ENCODE results near the gene SCYGR5. TPM values are rescaled to one million over a fixed set of nuclear protein-coding genes. Genes with fewer than 3 reads are reported as not detected.
A peak's percentile ranks its signal among the peaks of the same experiment; 100 is the strongest.
"Not testable (repeated sequence)": the region's sequence is repeated elsewhere in the genome, so short reads cannot be mapped to it uniquely, and the experiment has no call there.

Gene SCYGR5, protein sequence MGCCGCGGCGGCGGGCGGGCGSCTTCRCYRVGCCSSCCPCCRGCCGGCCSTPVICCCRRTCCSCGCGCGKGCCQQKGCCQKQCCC
- not detected in 2 replicates for total RNA-seq
- long read RNA-seq: 0 reads

DNA sequence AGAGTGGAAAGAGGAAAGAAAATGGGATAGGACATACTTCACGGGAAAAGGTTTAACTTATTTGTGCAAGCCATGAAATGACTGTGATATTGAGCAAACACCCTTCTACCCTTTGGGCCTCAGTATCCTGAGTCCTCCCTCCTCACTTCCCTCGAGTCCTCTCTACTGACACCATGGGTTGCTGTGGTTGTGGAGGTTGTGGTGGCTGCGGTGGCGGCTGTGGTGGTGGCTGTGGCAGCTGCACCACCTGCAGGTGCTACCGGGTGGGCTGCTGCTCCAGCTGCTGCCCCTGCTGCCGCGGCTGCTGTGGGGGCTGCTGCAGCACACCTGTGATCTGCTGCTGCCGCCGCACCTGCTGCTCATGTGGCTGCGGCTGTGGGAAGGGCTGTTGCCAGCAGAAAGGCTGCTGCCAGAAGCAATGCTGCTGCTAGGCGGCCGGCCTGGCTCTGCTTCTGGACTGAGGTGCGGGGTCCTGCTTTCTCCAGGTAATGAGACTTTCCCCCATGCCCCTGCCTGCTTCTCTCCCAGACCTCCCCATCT is at the start of gene SCYGR5:
SCYGR5 (plus strand) TSS at position 174 of the 540 bp plus-strand sequence; CDS start at position 174, 0 bp downstream.
- not testable (repeated sequence) for H3K36me3 Mint-ChIP-seq (ENCODE audit: insufficient read depth); H3K27ac Mint-ChIP-seq; H3K27me3 Mint-ChIP-seq; H3K4me3 Mint-ChIP-seq (ENCODE audit: low read depth); H3K9me3 Mint-ChIP-seq (ENCODE audit: low read depth); H3K4me1 Mint-ChIP-seq (ENCODE audit: low read depth); DNase-seq (ENCODE audit: low spot score, unreplicated experiment)

DNA sequence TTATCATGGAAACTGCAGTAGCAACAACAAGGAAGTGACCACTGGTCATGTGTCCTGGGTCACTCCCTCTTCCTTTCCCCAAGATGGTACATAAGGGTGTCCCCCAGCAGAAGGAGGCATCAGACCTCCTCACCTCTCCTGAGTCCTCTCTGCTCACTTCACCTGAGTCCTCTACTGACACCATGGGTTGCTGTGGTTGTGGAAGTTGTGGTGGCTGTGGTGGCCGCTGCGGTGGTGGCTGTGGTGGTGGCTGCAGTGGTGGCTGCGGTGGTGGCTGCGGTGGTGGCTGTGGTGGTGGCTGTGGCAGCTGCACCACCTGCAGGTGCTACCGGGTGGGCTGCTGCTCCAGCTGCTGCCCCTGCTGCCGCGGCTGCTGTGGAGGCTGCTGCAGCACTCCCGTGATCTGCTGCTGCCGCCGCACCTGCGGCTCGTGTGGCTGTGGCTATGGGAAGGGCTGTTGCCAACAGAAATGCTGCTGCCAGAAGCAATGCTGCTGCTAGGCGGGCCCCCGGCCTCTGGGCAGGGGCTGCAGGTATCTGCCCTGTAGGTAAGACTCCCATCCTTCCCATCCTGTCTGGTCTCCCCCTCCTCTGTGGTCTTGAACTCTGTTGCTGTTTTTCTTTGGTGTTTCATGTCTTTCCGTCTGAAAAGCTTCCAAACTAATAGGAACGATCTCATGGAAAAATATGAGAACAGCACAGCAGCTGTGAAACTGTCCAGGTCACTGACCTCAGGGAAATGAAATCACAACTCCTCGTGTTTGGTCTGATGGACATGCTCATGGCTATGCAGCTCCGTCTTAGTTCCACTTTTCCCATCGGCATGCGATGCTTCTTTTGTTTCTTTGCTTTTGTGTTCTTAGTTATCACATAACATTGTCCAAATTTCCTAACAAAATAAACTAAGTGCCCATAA is 49.0 kb upstream of the SCYGR5 start, which contains the start of gene SCYGR4:
SCYGR4 (plus strand) TSS at position 183 of the 915 bp plus-strand sequence; CDS start at position 183, 0 bp downstream.
- H3K9me3 Mint-ChIP-seq (ENCODE audit: low read depth): no peaks in the 10 kb centered on the region
- no peak within 1 kb of the TSS for H3K4me3 Mint-ChIP-seq (ENCODE audit: low read depth)
- H3K27me3 Mint-ChIP-seq: peaks cover 18% of the 10 kb centered on the region
- H3K27ac Mint-ChIP-seq: peak within 1 kb of the TSS; percentile 0
- no peak for DNase-seq (ENCODE audit: low spot score, unreplicated experiment)
- H3K36me3 Mint-ChIP-seq (ENCODE audit: insufficient read depth): no peaks in the 10 kb centered on the region
- TF ChIP-seq, protein P1, sequence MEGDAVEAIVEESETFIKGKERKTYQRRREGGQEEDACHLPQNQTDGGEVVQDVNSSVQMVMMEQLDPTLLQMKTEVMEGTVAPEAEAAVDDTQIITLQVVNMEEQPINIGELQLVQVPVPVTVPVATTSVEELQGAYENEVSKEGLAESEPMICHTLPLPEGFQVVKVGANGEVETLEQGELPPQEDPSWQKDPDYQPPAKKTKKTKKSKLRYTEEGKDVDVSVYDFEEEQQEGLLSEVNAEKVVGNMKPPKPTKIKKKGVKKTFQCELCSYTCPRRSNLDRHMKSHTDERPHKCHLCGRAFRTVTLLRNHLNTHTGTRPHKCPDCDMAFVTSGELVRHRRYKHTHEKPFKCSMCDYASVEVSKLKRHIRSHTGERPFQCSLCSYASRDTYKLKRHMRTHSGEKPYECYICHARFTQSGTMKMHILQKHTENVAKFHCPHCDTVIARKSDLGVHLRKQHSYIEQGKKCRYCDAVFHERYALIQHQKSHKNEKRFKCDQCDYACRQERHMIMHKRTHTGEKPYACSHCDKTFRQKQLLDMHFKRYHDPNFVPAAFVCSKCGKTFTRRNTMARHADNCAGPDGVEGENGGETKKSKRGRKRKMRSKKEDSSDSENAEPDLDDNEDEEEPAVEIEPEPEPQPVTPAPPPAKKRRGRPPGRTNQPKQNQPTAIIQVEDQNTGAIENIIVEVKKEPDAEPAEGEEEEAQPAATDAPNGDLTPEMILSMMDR (IDR thresholded peaks at IDR 0.05; ENCODE audit: unreplicated experiment): no peak
- no peaks in the 10 kb centered on the region for H3K4me1 Mint-ChIP-seq (ENCODE audit: low read depth)

DNA sequence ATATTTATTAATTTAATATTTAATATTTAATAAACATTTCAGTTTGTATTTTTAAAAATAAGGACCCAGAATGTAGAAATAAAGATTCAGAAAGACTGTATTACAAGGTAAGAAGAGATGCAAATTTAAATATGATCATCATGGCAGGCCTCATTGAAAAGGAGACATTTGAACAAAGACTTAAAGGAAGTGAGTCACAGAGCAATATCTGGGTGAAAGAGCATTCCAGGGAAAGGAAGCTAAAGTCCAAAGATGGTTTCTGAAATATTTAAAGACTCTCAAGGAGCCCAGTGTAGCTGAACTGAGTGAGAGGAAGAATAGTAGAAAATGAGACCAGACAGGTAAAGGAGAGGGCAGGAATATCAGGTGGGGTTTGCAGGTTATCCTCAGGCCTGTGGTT is 43.4 kb upstream of the SCYGR5 start:
- Mint-ChIP-seq H3K4me3 (ENCODE audit: low read depth) (no peak overlapping the region), H3K36me3 (ENCODE audit: insufficient read depth) (no peaks in the 10 kb centered on the region), H3K27me3 (no peaks in the 10 kb centered on the region), H3K9me3 (ENCODE audit: low read depth) (no peaks in the 10 kb centered on the region), H3K4me1 (ENCODE audit: low read depth) (no peaks in the 10 kb centered on the region), H3K27ac (no peak overlapping the region)
- TF ChIP-seq, protein P1 (IDR thresholded peaks at IDR 0.05; ENCODE audit: unreplicated experiment): no peak
- DNase-seq (ENCODE audit: low spot score, unreplicated experiment): no peak

DNA sequence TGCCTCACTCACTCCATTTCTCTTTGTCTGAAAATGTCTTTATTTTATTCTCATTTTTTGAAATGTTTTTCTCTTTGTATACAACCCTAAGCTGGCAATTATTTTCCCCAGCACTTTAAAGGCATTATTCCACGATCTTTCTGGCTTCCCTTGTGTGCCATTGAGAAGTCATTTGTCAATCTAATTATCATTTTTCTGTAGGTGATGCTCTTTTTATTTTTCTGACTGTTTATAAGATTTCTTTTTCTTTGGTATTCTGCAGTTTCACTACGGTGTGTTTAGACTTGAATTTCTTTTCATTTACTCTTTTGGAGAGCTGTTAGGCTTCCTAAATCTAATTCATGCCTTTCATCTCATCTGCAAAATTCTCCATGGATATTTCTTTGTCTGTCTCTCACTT is 41.2 kb upstream of the SCYGR5 start:
- Mint-ChIP-seq H3K36me3 (ENCODE audit: insufficient read depth) (no peaks in the 10 kb centered on the region), H3K27me3 (no peaks in the 10 kb centered on the region), H3K4me1 (ENCODE audit: low read depth) (no peaks in the 10 kb centered on the region), H3K4me3 (ENCODE audit: low read depth) (no peak overlapping the region), H3K9me3 (ENCODE audit: low read depth) (no peaks in the 10 kb centered on the region), H3K27ac (no peak overlapping the region)
- DNase-seq (ENCODE audit: low spot score, unreplicated experiment): no peak
- TF ChIP-seq, protein P1 (IDR thresholded peaks at IDR 0.05; ENCODE audit: unreplicated experiment): no peak

DNA sequence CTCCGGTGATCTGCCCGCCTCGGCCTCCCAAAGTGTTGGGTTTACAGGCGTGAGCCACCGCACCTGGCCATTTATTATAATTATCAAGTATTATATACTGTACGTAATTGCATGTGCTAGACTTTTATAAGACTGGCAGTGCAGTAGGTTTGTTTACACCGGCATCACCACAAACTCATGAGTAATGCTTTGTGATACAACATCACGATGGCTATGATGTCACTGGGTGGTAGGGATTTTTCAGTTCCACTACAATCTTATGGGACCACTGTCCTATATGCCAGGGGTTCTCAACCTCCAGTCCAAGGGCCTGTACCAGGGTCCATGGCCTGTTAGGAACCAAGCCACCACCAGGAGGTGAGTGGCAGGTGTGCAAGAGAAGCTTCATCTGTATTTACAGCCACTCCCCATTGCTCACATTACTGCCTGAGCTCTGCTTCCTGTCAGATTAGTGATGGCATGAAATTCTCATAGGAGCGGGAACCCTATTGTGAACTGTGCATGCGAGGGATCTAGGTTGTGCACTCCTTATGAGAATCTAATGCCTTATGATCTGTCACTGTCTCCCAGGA is 39.9 kb upstream of the SCYGR5 start:
- H3K27me3 Mint-ChIP-seq: no peaks in the 10 kb centered on the region
- DNase-seq (ENCODE audit: low spot score, unreplicated experiment): no peak
- H3K4me3 Mint-ChIP-seq (ENCODE audit: low read depth): no peak overlapping the region
- H3K4me1 Mint-ChIP-seq (ENCODE audit: low read depth): no peaks in the 10 kb centered on the region
- H3K36me3 Mint-ChIP-seq (ENCODE audit: insufficient read depth): no peaks in the 10 kb centered on the region
- TF ChIP-seq, protein P1 (IDR thresholded peaks at IDR 0.05; ENCODE audit: unreplicated experiment): no peak
- H3K27ac Mint-ChIP-seq: no peak overlapping the region
- H3K9me3 Mint-ChIP-seq (ENCODE audit: low read depth): no peaks in the 10 kb centered on the region

Data from progenitor cell of endocrine pancreas (in vitro differentiated cells).